DMS79 treated with DMSO at 0.1 percent for 48 hours (cell line): Measurements from ENCODE around the gene LTN1.
"Not testable (repeated sequence)": the region's sequence is repeated elsewhere in the genome, so short reads cannot be mapped to it uniquely, and the experiment has no call there.

Experiments used
- DNase-seq: peaks from one replicate; lab custom pipeline; 2025; lab: John Stamatoyannopoulos, UW

The LTN1 gene

DNA sequence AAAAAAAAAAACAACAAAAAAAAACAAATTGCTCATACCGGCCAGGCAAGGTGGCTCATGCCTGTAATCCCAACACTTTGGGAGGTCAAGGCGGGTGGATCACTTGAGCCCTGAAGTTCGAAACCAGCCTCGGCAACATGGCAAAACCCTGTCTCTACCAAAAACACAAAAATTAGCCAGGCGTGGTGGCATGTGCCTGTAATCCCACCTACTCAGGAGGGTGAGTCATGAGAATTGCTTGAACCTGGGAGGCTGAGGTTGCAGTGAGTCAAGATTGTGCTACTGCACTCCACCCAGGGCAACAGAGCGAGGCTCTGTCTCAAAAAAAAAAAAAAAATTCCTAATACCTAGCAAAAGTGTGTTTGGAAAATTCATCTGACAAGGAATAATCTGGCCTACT is 4.5 kb downstream of the LTN1 start:
- not testable (repeated sequence) for DNase-seq

DNA sequence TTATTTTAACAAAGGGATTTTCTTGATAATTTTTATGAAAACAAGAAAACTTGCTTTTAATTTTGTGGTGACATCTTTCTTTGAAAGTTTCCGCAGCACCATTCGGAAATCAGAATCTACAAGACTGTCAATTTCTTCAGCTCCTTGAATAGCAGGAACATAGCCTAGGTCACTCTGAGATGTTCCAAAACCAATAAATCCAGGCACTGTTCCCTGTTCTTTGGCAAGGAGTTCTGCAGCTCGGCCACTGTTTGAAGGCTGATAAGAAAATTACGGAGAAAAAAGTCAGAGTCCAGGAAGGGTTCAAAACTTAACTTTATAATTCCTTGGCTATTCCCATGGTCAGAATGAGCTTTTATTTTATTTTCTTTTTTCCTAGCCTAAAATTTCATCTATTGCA is 6.0 kb downstream of the LTN1 start:
- no peak for DNase-seq

DNA sequence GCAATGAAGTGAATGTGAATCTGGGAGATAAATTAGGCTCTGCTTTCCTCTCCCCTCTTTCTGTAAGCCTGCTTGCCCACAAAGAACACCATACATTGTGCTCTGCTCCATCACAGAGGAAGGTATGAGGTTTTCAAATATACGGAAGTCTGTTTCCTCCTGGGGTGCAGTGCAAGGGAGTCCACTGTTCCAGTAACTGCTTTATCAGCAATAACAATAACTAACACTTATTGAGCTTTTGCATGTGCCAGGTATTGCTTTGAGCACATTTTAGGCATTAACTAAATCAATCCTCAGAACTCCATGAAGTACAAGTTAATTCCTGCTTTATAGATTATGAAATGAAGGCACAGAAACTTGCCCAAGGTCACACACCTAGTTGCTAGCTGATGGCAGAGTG is 10.0 kb downstream of the LTN1 start:
- DNase-seq, result no peak

DNA sequence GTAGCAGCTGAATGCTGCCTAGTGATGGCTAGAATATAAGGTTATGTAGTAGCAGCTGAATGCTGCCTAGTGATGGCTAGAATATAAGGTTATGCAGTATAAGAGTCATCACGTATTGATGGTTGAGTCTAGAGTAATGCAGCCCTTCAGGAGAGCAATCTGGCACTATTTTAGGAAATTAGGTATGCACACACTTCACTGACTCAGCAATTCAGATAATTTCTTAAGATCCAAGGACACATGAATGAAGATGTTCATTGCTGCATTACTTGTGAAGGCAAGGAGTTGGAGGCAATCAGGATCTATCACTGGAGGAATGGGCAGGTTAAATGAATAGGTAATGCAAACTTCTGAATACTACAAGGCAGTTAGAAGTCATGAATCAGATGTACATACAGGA is 13.6 kb downstream of the LTN1 start:
- no peak for DNase-seq

DNA sequence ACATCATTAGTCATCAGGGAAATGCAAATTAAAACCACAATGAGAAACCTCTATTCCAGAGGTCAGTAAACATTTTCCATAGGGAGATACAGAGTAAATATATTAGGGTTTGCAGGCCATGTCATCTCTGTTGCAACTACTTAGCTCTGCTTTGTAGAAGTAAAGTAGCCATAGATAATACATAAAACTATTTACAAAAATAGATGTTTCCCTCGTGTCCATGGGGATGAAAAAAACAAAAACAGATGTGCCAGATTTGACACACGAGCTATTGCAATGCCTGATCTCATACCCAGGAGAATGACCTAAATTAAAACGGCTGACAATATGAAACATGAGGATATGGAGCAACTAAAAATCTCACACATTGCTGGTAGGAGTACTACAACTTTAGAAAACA is 17.3 kb downstream of the LTN1 start:
- DNase-seq, result no peak

DNA sequence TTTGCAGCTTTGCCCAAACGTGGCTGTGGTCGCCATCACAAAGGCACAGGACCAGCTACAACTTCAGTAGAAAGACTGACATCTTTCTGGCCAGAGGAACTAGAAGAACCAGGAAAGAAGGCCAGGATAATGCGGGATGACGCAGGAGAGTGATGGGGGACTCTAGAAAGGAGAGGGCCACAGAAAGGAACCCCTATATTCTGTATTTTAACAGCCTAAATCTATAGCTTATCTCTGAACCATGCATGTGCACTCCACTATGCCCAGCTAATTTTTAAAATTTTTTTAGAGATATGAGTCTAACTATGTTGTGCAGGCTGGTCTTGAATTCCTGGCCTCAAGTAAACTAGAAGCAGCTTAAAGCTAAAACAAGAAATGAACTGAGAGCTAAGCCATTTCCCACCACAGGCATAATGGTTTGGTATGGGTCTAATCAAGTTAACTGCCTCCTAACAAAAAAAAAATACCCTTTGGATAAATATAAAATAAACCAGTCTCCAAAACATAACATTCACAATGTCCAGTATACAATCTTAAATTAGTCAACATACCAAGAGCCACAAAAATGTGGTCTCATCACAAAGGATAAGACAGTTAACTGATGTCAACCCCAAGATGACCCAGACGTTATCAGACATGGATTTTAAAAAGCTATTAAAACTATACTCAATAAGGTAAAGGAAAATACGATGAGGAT is 18.0 kb downstream of the LTN1 start:
- DNase-seq, result no peak

DNA sequence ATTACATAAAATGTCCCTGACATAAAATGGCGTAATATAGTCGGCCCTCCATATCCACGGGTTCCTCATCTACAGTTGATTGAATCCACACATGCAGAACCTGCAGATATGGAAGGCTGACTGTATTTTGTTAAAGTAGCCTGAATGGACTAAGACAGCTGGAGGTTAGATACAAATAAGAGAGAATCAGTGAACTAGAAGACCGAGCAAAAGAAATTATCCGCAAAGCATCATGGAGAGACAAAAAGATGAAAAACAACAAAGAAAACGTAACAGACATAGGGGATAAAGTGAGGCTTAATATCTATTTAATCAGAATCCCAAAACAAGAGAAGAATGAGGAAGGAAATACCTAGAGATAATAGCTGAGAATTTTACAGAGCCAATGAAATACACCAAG is 20.3 kb downstream of the LTN1 start:
- no peak for DNase-seq

DNA sequence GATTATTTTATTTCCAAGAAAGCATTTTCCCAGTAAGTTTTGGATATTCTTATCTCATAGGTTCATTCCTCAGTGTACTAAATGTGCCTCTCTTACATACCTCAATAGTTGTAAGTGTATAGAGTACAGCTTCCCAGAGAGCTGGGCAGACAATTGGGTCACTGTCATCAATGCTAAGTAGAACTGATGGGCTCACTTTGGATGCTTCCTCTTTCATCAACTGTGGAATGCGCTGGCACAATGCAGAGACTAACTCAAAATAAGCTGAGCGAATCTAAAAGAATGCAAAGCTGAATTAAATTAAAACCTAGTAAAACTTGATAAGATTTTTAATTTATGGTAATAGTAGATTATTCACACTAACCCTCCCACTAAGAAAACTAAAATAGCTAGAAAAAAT is 21.5 kb downstream of the LTN1 start:
- no peak for DNase-seq

DNA sequence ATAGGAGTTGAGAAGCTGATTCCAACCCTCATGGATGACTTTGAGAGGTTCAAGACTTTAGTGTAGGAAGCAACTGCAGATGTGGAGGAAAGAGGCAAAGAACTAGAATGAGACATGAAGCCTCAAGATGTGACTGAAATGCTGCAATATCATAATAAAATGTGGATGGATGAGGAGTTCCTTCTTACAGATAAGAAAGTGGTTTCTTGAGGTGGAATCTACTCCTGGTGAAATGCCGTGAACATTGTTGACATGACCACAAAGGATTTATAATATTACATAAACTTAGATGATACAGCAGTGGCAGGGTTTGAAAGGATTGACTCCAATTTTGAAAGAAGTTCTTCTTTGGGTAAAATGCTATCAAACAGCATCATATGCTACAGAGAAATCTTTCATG is 28.8 kb downstream of the LTN1 start:
- no peak for DNase-seq

DNA sequence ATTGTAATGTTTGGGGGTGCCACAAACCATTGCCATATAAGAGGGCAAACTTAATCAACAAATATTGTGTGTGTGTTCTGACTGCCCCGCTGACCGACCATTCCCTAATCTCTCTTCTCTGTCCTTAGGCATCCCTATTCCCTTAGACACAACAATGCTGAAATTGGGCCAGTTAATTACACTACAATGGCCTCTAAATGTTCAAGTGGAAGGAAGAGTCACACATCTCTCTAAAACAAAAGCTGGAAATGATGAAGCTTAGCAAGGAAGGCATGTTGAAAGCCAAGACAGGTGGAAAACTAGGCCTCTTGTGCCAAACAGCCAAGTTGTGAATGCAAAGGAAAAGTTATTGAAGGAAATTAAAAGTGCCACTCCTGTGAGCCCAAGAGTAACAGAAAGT is 30.2 kb downstream of the LTN1 start:
- DNase-seq, result no peak

DNA sequence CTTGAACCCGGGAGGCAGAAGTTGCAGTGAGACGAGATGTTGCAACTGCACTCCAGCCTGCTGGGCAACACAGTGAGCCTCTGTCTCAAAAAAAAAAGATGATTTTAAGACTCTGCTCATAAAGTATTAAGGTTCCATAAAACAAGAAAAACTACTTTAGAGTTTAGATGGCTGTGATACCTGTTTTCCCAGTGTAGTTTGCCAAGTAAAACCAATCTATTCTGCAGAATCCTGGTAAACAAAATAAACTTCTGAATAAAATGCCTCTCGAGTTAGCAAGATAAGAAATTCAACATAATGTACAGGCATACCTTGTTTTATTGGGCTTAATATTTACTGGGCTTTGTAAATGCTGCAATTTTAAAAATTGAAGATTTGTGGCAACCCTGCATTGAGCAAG is 30.8 kb downstream of the LTN1 start:
- DNase-seq, result no peak

DNA sequence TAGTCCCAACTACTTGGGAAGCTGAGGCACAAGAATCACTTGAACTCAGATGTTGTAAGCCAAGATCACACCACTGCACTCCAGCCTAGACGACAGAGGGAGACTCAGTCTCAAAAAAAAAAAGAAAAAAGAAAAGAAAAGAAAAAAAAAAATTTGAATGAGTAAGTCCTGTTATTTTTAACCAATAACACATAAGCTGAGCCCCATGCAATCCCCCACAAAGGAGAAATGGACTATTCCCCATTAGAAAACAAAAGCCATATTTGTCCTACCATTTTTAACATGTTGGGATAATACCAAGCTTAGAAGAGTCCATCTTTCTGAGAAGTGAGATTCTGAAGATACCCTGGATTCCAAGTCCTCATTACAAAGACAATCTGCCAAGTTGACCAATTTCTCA is 32.4 kb downstream of the LTN1 start:
- no peak for DNase-seq

DNA sequence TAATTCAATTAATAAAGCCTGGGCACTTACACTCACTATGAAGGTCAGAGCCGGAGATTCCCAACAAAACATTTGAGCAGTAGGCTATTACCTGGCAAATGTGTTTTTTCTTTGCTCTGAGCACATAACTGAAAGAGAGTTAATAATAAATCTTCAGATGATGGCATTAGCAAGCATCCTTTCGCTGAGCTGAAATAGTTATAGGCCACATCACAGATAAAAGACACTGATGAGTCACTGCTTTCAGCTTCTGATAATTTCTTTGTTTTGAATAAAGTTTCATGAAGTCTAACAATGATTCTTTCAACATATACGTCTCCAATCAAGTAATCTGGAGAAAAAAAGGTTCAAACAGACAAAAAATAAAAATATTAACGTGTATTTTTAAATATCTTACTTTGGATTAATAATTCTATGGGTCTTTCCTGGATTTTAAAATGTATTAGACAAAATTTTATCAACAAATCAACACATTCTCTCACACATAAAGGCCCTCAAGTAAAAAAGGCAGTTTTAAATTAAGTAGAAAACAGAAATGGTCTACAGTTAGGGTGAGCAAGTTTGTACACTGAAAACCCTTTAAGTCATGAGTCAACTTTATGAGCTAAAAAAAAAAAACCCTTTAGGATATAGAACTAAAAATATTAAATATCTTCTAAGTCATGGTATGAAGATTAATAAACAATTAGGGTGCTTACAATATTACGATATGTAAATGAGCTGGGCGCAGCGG is 33.1 kb downstream of the LTN1 start:
- no peak for DNase-seq

DNA sequence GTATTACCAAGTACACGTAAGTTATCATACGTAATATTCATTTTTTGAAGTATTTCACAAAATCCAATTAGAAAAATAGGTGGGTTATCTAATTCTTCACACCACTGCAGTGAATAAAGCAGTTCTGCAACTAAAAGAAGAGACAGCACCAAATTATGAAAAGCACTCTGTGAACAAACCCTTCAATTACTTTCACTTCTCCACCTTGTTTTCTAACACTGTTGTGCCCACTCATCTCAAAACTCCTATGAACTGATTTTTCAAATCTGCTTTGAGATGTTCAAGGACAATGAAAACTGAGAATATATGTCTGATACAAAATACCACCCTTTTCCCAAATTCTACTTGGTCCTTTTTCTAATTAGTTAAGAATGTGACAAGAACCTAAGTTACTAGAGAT is 39.4 kb downstream of the LTN1 start:
- no peak for DNase-seq

DNA sequence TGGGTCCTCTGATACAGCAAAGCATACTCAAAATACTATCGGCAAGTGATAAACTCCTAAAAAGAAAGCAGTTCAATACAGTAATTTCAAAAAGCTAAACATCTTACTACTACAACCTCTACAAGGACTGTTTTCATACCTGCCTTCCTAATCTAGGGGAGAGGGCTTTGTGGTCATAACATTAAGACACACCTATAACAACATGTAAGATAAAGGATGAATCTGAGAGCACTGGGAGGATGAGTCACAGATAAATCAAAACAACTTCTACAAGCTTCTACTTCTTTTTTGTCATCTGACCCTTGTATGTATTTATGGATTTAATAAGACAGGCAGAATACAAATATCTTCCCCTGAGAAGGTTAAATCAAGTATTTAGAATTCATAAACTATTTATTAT is 40.0 kb downstream of the LTN1 start:
- no peak for DNase-seq

DNA sequence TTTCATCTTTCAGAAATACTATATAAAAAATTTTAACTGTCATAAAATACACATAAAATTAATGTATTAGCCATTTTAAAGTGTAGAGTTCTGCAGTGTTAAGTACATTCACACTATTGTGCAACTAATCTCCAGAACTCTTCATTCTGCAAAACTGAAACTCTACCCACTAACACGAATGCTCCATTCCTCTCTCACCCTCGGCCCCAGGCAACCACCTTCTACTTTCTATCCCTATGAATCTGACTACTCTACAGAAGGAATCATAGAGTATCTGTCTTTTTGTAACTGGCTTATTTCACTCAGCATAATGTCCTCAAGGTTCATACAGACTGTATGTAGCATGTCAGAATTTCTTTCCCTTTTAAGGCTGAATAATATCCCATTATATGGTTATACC is 43.4 kb downstream of the LTN1 start:
- no peak for DNase-seq

DNA sequence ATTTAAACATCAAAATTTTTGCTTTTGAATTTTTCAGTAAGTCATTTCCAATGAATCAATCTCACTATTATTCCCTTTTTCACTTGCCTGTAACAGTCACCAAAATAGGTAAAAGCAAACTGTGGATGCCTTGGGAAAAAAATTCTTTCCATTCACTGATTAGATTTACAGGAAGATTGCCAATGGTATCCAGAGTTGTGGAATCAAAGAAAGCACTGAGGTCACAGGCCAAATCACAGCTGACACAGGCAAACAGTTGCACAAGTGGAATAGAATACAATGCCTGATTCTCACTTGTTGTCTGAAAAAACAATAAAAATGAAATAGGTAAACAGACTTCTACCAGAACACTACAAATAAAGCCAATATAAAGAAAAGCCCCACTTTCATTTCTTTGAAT is 48.4 kb downstream of the LTN1 start:
- DNase-seq, result no peak

DNA sequence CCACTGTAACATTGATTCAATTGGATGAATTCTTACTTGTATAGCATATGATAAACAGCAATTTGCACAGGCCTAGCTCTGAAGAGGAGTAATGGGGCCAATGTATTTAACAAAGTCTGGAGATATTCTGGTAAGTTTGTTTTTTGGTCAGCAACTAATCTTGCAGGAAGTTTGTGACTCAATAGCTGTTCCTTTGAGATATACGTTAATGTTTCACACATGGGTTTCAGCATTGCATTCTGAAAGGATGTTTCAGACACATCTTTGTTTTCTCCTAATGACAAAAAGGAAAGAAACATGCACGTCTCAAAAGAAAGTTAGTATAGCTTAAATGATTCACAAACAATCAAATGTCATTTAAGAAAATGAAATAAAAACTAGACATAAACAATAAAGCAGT is 49.0 kb downstream of the LTN1 start:
- no peak for DNase-seq

DNA sequence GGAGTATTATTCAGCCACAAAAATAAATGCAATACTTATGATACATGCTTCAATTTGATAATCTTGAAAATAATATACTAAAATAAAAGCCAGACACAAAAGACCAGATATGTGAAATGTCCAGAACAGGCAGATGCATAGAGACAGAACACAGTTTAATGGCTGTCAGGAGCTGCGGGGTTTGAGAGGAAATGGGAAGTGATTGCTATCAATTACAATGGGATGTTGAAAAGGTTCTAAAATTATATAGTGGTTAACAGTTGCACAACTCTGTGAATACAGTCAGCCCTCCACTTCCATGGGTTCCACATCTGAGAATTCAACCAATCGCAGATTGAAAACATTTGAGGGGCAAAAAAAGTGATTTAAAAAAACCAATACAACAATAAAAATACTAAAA is 54.0 kb downstream of the LTN1 start:
- no peak for DNase-seq

DNA sequence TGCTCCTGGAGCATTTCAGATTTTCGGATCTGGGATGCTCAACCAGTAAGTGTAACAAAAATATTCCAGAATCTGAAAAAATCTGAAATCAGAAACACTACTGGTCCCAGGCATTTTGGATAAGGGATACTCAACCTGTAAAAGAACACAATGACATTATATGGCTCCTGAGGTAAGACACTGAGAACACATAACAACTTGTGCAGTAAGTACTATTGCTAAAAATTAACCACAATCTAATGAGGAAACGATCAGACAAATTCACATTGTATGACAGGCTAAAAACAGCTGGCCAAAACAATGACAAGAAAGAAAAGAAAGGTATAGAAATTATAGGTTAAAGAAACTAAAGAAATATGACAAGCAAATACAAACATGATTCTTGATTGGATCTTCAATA is 54.9 kb downstream of the LTN1 start:
- DNase-seq, result no peak

DNA sequence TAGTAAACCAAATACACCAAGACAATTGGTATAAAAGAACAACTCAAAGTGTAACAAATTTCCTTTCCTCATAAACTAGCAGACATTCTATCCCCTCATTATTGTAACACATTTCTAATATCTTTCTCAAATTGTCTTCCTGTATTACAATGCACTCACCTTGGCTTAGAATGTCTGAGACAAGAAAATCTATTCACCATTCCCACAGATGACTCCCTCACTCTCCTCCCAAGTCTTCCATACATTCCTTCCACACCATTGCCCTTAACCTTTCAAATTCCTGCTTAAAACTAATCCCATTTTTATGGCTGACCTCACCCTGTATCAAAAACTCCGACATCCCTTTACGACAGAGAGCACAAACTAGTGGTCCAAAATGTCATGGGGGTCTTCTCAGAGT is 56.0 kb downstream of the LTN1 start:
- DNase-seq, result no peak

DNA sequence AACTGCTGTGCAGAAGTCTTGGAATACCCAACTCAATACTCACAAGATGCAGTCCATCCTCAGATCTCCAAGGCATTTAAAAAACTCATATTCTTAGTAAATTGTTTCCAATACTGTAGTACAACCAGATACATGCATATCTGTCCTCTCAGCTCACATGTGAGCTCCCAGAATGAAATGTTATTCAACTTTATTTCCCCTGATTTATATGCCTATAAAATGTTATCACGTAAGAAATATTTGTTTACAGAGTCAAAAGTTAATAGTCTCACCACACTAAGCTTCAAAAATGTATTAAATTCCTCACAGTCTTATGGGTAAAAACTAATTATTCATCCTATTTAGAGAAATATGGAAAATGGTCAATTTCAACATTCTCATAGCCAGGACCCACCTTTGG is 56.6 kb downstream of the LTN1 start:
- no peak for DNase-seq

DNA sequence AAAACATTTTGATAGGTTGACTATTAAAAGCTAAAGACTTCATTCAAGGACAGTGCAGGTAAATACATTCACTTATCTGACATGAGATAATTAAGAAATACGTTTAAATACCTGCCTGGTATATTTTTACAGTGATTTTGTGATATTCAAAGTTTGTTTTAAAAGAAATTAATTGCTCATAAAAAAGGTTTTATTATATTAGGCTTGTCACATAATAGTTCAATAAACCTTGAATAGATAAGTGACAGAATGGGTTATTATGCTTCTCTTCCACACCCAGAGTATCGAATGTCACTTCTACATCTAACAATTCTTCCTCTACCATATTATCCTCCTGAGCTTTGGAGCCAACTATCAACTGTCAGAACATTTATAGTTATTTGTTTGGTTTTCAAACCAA is 60.0 kb downstream of the LTN1 start:
- DNase-seq, result no peak

DNA sequence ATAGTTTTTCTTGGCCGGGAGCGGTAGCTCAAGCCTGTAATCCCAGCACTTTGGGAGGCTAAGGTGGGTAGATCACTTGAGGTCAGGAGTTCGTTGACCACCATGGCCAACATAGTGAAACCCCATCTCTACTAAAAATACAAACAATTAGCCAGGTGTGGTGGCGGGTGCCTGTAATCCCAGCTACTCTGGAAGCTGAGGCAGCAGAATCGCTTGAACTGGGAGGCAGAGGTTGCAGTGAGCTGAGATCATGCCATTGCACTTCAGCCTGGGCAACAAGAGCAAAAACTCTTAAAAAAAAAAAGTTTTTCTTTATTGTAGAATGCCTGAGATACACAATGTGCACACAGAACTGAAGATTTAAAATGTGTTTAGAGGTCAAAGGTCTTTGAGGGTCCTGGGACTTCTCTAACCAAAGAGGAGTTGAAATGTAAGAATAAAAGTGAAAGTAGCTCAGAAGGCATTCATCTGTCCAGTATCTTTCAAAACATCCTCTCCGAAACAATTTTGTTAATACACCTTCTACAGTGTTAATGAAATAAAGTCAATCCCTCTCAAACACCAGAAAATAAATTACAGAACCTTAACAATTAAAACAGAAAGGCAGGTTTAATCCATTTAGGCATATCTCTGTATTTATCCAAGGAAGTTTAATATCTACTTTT is 60.8 kb downstream of the LTN1 start:
- DNase-seq, result not testable (repeated sequence)
